HG02623 (cell line): Measurements from ENCODE around the gene ZNF512B.
A peak's percentile ranks its signal among the peaks of the same experiment; 100 is the strongest.
"Not testable (repeated sequence)": the region's sequence is repeated elsewhere in the genome, so short reads cannot be mapped to it uniquely, and the experiment has no call there.

Experiments used
- ATAC-seq: cut with Tn5 transposase; IDR thresholded peaks from one replicate; pipeline ENCODE4 v1.9.1; 2021; ENCODE audit warnings: moderate library complexity; ENCODE audit not compliant: unreplicated experiment

ZNF512B gene

DNA sequence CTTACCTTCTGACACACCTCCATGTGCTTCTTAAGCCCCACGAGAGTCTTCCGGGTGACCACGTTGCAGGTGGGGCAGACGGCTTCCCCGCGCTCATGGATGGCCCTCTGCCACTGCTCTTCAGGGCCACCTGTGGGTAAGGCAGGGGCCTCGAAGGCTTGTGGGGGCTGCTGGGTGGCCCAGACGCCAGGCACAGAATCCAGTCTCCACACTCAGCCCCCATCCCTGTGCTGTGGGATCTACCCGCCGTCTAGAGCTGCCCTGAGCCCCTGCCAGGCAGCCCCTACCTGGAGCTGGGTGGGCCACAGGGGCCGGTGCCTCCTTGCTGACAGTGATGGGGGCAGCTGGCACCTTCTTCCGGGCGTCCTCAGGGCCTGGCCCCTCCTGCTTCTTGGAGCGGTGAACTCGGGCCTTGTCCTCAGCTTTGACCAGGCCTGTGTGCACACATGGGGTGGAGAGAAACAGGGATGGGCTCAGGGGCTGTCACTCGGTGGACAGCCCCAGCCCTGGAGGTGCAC is 5.9 kb downstream of the ZNF512B start:
- no peak for ATAC-seq

GRCh38 chr20:63963348-63963741 is 6.4 kb downstream of the ZNF512B start:
- ATAC-seq = no peak

- ATAC-seq = no peak
These were observed 7.0 kb downstream of the ZNF512B start for GRCh38 chr20:63962426-63963347.

DNA sequence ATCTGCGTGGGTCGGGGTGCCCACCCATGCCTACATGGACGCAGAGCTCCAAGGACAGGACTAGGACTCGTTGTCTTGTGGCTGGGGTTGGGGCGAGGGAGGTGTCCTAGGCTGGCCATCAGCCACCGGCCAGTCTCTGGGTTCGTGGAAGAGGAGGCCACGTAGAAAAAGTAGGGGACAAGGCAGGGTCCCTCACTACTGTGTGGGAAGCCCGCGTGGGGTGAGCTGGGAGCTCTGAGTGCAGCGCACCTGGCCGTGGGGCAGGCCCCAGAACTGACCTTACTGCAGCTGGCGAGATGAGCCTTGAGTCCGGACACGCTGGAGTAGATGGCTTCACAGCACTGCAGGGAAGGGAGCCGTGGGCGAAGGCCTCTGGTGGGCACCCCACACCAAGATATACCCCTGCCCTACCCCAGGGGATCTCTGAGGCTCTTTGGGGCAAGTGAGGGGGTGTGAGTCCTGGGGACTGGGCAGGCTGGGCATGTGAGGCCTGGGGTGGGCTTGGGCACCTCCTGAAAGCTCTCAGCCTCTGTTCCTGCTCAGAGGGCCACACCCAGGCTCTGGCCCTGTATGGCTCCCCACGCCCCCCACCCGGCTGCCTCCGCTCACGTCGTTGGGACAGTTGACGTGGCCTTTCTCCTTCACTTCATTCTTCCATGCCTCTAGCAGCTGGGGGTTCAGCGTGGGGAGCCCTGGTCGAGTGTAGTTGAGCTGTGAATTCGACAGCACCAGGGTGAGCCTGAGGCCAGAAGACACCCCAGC is 7.9 kb downstream of the ZNF512B start:
- no peak for ATAC-seq

GRCh38 chr20:63960654-63961621 is 8.8 kb downstream of the ZNF512B start:
- not testable (repeated sequence) for ATAC-seq

GRCh38 chr20:63959699-63960075 is 10.0 kb downstream of the ZNF512B start:
- ATAC-seq = no peak

GRCh38 chr20:63958964-63959698 is 10.6 kb downstream of the ZNF512B start:
- ATAC-seq = no peak

GRCh38 chr20:63958471-63958870 is 11.3 kb downstream of the ZNF512B start:
- ATAC-seq = no peak

DNA sequence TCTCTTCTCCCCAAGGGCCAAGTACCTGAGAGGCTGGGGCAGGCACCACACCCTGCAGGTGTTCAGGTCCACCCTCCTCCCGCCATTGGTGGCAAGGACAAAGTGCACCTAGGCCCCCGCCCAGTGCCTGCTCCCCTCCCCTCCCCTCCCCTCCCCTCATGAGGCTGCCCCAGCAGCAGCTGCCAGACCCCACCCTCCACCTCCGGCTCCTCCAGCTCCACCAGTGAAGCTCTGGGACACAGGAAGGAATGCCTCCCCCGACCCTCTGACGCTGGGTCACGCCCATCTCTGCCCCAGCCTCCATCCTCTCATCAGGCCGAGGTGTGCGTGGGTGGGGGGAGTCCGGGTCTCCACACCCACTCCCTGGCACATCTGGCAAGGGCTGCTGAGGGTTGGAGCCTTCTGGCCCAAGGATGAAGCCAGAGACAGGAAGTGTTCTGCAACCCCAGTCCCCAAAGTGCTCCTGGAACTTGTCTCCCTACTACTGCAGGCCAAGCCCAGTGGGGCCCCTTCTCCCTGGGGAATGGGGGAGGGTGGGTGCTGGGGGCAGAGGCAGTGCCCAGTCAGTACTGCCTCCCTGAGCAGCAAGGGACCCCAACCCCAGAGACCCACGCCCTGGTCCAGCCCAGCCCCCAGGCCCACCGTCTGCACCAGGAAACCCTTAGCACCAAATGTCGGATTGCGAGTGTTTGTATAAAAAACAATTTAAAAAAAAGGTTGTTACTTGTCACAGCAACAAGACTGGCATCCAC is 11.9 kb downstream of the ZNF512B start:
- ATAC-seq = no peak

DNA sequence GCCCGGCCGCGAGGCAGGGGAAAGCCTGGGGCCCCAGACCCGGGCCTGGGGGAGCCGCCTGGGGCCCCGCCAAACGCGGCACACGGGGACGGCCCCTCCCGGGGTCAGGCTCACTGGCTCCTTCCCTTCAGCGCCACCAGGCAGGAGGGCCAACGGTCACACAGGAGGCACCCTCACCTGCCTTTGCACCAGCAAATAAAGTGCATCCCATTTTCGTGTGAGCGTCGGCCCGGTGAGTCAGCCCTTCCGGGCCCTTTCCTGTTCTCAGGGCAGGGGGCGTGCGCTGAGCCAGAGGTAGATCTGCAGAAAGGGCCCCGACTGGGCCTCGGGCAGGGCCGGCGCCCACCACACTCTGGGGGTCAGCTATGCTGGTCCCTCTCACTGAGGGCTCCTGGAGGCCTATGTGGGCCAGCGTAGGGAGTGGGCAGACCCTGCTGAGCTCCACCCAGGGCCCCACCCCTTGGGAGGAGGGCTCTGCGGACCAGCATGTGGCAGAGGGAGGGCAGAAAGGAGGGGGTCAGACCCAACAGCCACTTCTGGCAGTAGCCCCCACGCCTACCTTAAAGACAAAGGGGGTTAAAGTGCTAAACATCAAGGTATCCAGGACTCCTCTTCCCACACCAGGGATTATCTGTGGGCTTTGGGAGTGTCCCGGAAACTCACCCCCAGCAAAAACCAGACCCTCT is 12.6 kb downstream of the ZNF512B start:
- no peak for ATAC-seq

- no peak for ATAC-seq
These were observed 13.1 kb downstream of the ZNF512B start for GRCh38 chr20:63956664-63957003.

DNA sequence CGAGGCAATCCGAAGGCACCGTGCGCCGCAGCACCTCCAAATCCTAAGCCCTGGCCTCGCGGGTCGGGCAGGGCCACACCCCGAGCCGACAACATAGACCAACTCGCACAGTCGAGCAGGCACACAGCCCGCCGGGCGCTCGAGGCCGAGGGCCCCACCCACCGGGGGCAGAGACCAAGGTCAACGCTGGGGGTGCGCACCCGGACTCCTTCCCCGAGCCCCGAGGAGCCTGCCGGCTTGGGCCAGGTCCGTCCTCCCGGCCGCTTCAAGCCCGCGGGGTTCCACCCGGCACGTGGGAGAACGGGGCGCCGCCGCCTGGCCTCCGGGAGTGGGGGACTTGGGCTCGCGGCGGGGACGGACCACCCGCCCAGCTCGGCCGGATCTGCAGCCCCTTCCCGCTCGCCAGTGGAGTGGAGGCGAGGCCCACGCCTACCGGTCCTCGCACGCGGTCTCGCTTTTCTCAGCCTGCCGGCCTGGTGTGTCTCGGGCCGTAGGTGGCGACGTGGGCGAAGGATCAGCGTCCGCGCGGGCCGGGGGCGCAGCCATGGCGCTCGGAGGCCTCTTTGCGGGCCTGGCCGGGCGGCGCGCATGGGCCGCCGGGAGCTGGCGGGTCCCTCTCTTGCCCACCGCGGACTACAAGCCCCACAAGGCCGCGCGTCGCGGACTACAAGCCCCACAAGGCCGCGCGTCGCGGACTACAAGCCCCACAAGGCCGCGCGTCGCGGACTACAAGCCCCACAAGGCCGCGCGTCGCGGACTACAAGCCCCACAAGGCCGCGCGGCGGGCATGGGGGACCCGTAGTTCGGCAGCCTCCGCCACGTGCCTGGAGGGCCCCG is 13.7 kb downstream of the ZNF512B start, which contains the start of gene UCKL1:
Gene UCKL1 (minus strand): TSS at position 590 of the 837 bp plus-strand sequence. CDS start 44 bp downstream, at position 546.
- ATAC-seq = peak; percentile 69

- ATAC-seq = peak; percentile 12
These were observed 14.4 kb downstream of the ZNF512B start for GRCh38 chr20:63955281-63955826.

- no peak for ATAC-seq
These were observed 15.8 kb downstream of the ZNF512B start for GRCh38 chr20:63953764-63954429.

DNA sequence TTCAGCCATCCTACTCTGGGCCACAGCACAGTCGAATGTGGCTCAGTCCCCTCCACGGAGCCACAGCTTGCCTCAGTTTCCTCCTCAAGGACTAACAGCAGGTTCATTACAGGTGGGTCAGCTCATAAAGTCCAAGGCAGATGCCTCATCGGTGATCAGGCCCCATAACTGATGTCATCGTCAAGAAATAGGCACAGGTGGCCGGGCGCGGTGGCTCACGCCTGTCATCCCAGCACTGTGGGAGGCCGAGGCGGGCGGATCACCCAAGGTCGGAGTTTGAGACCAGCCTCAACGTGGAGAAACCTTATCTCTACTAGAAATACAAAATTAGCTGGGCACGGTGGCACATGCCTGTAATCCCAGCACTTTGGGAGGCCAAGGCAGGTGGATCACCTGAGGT is 17.0 kb downstream of the ZNF512B start:
- ATAC-seq = no peak

GRCh38 chr20:63952210-63952535 is 17.6 kb downstream of the ZNF512B start:
- ATAC-seq = no peak
